Thymus (tissue), 14 donors: Measurements from ENCODE around the gene PXMP4. TPM values are rescaled to one million over a fixed set of nuclear protein-coding genes. Genes with fewer than 3 reads are reported as not detected.

Source experiments
- DNase-seq, 9 donors: peaks; one replicate each; pipeline ENCODE4 v3.0.0-alpha.2; 2013; ENCODE audit warnings: low spot score in 9 of 9, low read depth in 6 of 9, missing footprints in 1 of 9
- H3K27ac ChIP-seq, 2 donors: one replicate each; pipeline ENCODE4 v1.5.1; 2013; ENCODE audit warnings: control low read depth in 1 of 2, low read depth in 1 of 2, low read length in 1 of 2, mild to moderate bottlenecking in 1 of 2, moderate library complexity in 1 of 2
- H3K27me3 ChIP-seq, 2 donors: one replicate each; pipeline ENCODE4 v1.5.1; 2013; ENCODE audit warnings: low read length in 1 of 2; ENCODE audit not compliant: control insufficient read depth in 2 of 2, insufficient read depth in 1 of 2
- H3K36me3 ChIP-seq, 2 donors: one replicate each; pipeline ENCODE4 v1.5.1; 2013; ENCODE audit warnings: low read length in 1 of 2, mild to moderate bottlenecking in 1 of 2, moderate library complexity in 1 of 2; ENCODE audit not compliant: control insufficient read depth in 2 of 2, insufficient read depth in 2 of 2
- H3K4me1 ChIP-seq, 2 donors: one replicate each; pipeline ENCODE4 v1.5.1; 2013; ENCODE audit warnings: low read length in 2 of 2; ENCODE audit not compliant: control insufficient read depth in 2 of 2, insufficient read depth in 2 of 2
- H3K4me3 ChIP-seq, 2 donors: one replicate each; pipeline ENCODE4 v1.5.1; 2013; ENCODE audit warnings: low read length in 2 of 2, control low read depth in 1 of 2, mild to moderate bottlenecking in 1 of 2
- H3K9me3 ChIP-seq, 2 donors: one replicate each; pipeline ENCODE4 v1.5.1; 2013; ENCODE audit warnings: low read length in 1 of 2, mild to moderate bottlenecking in 1 of 2; ENCODE audit not compliant: control insufficient read depth in 2 of 2, insufficient read depth in 1 of 2
- WGBS: extraction: QIAGEN DNeasy Blood & Tissue Kit; methylation state at CpG from one replicate; pipeline ENCODE4 v1.1.7; 2013; 5-methylcytosine and 5-hydroxymethylcytosine counted together
- long read RNA-seq, 10 donors: transcript quantifications; one replicate each; lab custom pipeline, GENCODE V29; 2026
- polyA plus RNA-seq: library from polyadenylated mRNA; stranded (reverse); fragments of 200-250 nt; gene quantifications from one replicate; pipeline ENCODE4 v1.2.3, GENCODE V29; 2013
- total RNA-seq: library from RNA; stranded (reverse); fragments of 120-200 nt; gene quantifications from one replicate; pipeline ENCODE4 v1.2.4, GENCODE V29; 2013
- donor health status: healthy.

Gene PXMP4, protein sequence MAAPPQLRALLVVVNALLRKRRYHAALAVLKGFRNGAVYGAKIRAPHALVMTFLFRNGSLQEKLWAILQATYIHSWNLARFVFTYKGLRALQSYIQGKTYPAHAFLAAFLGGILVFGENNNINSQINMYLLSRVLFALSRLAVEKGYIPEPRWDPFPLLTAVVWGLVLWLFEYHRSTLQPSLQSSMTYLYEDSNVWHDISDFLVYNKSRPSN
- total RNA-seq (3.8 TPM), polyA plus RNA-seq (4.0 TPM)
- long read RNA-seq, donor 1, full-length matches to known transcripts = 1 of 1 reads
- long read RNA-seq, donor 1, partial matches to known transcripts = 0 of 1 reads
- long read RNA-seq, donor 1, other reads (novel, unspliced or antisense) = 0 of 1 reads
- long read RNA-seq, donor 2, full-length matches to known transcripts = 9 of 9 reads
- long read RNA-seq, donor 2, partial matches to known transcripts = 0 of 9 reads
- long read RNA-seq, donor 2, other reads (novel, unspliced or antisense) = 0 of 9 reads
- long read RNA-seq, donor 3, full-length matches to known transcripts = 9 of 9 reads
- long read RNA-seq, donor 3, partial matches to known transcripts = 0 of 9 reads
- long read RNA-seq, donor 3, other reads (novel, unspliced or antisense) = 0 of 9 reads
- long read RNA-seq, donor 4, full-length matches to known transcripts = 3 of 3 reads
- long read RNA-seq, donor 4, partial matches to known transcripts = 0 of 3 reads
- long read RNA-seq, donor 4, other reads (novel, unspliced or antisense) = 0 of 3 reads
- long read RNA-seq, donor 5, full-length matches to known transcripts = 9 of 9 reads
- long read RNA-seq, donor 5, partial matches to known transcripts = 0 of 9 reads
- long read RNA-seq, donor 5, other reads (novel, unspliced or antisense) = 0 of 9 reads
- long read RNA-seq, donor 6, full-length matches to known transcripts = 7 of 7 reads
- long read RNA-seq, donor 6, partial matches to known transcripts = 0 of 7 reads
- long read RNA-seq, donor 6, other reads (novel, unspliced or antisense) = 0 of 7 reads
- long read RNA-seq, donor 7, full-length matches to known transcripts = 3 of 3 reads
- long read RNA-seq, donor 7, partial matches to known transcripts = 0 of 3 reads
- long read RNA-seq, donor 7, other reads (novel, unspliced or antisense) = 0 of 3 reads
- long read RNA-seq, donor 8, full-length matches to known transcripts = 1 of 1 reads
- long read RNA-seq, donor 8, partial matches to known transcripts = 0 of 1 reads
- long read RNA-seq, donor 8, other reads (novel, unspliced or antisense) = 0 of 1 reads
- long read RNA-seq, donor 9, full-length matches to known transcripts = 4 of 4 reads
- long read RNA-seq, donor 9, partial matches to known transcripts = 0 of 4 reads
- long read RNA-seq, donor 9, other reads (novel, unspliced or antisense) = 0 of 4 reads
- long read RNA-seq, donor 10, full-length matches to known transcripts = 6 of 6 reads
- long read RNA-seq, donor 10, partial matches to known transcripts = 0 of 6 reads
- long read RNA-seq, donor 10, other reads (novel, unspliced or antisense) = 0 of 6 reads

DNA sequence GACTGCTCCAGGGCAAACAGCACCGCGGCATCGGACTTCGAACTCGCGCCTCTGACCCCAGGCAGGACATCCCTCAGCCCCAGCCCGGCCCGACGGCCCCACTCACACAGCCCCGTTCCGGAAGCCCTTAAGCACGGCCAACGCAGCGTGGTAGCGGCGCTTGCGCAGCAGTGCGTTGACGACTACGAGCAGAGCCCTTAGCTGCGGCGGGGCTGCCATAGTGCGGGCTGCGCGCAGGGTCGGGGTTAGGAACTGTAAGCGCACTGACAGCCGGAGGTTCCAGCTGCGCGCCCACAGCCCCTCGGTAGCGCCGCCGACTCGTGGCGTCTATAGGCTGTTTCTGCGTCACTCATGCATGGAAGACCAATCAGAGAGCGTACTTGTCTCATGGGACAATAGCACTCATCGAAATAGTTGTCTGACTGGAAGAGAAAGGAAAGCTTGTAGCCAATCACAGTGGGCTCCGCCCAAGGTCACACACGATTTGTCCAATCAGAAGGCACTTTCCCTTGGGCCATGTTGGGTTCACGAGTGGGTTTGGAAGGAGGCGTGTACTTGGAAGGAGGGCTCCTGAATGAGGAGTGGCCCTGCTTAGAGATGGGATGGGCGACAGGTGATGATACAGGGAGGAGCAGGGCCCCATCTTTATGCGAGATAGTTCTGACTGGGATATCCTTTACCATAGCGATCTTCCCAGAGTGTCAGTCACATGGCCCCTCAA, at the start of gene PXMP4:
TSS of gene PXMP4 (minus strand) at position 322 of the 721 bp plus-strand sequence. CDS start at position 219, 103 bp downstream.
- H3K9me3 ChIP-seq = peaks cover 0 to 4% of the 10 kb centered on the region in 2 donors
- H3K27me3 ChIP-seq = no peaks in the 10 kb centered on the region
- peak within 1 kb of the TSS; percentile 65 to 72 for H3K4me3 ChIP-seq
- H3K27ac ChIP-seq = peak within 1 kb of the TSS; percentile 80 to 90
- peak; percentile 83 to 98 (median 93) for DNase-seq
- peaks cover 6 to 10% of the 10 kb centered on the region in 2 donors for H3K4me1 ChIP-seq
- WGBS = 4% methylated on average over 46 of the region's 46 CpGs
- H3K36me3 ChIP-seq = no peaks in the 10 kb centered on the region

DNA sequence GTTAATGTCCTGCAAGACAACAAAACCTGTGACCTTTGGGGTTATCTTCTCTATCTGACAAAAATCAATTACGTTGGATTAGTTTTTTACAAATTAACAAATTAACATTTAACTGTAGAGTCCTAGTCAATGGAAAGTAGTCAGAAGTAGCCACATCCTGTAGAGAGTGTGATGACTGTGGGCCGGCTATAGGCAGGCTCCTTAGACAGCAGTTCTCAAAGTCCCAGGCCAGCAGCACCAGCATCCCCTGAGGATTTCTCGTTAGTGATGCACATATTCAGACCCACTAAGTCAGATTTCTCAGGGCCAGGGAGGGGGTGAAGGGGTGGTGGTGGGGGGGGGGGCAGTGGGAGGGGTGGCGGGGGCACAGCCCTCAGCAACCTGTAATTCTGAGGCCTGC, 48.9 kb upstream of the PXMP4 start:
- Histone ChIP-seq H3K36me3 (peaks cover 8 to 15% of the 10 kb centered on the region in 2 donors), H3K4me1 (no peaks in the 10 kb centered on the region), H3K27ac (no peak overlapping the region), H3K4me3 (no peak overlapping the region), H3K27me3 (no peaks in the 10 kb centered on the region), H3K9me3 (no peaks in the 10 kb centered on the region)
- no peak for DNase-seq
- 98% methylated on average over 4 of the region's 4 CpGs for WGBS

DNA sequence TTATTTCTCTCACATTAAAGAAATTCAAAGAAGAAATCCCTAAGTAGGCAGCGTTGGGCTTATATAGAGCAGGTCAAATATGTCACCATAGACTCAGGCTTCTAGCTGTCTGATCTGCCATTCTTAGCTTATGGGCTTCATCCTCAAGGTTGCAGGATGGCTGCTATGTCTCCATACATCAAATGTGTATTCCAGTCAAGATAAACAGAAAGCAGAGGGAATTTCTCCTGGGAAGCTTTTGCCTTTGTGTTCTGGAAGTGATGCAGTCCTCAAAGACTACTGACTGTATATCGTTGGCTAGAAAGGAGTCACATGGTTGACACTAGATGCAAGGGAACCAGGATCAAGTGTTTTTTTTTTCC, 47.6 kb upstream of the PXMP4 start:
- H3K27ac ChIP-seq = no peak overlapping the region
- peaks cover 8 to 15% of the 10 kb centered on the region in 2 donors for H3K36me3 ChIP-seq
- WGBS = 98% methylated on average over 2 of the region's 2 CpGs
- no peaks in the 10 kb centered on the region for H3K27me3 ChIP-seq
- no peak for DNase-seq
- no peak overlapping the region for H3K4me3 ChIP-seq
- no peaks in the 10 kb centered on the region for H3K4me1 ChIP-seq
- no peaks in the 10 kb centered on the region for H3K9me3 ChIP-seq

DNA sequence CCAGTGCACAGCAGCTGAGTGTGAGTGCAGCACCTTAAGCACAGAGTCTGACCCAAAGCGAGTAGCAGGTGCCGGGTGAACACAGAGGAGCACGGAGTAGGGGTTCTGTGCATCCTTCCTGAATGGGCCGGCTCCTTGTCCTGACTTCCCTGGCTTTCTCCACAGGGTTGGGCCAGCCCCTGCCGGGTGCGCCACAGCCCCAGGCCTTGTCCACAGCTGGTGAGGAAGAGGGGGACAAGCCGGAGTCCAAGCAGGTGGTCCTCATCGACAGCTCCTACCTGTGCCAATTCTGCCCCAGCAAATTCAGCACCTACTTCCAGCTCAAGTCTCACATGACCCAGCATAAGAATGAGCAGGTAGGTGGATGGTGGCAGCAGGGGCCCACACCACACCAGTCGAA, 46.6 kb upstream of the PXMP4 start:
- Histone ChIP-seq H3K4me3 (no peak overlapping the region), H3K27ac (no peak overlapping the region), H3K4me1 (no peaks in the 10 kb centered on the region), H3K9me3 (no peaks in the 10 kb centered on the region), H3K36me3 (peaks cover 8 to 20% of the 10 kb centered on the region in 2 donors), H3K27me3 (no peaks in the 10 kb centered on the region)
- DNase-seq = no peak
- WGBS = 99% methylated on average over 9 of the region's 9 CpGs

DNA sequence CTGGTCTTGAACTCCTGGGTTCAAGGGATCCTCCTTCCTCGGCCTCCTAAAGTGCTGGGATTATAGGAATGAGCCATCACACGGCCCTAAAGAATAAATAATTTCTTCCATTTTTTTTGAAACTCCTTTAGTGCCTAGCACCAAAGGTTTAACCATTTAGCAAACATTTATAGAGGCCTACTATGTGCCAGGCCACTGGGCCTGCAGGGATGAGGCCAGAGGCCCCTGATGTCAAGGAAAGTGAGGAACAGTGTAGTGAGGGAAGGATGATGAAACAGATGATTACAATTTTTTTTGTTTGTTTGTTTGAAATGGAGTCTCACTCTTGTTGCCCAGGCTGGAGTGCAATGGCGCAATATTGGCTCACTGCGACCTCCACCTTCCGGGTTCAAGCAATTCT, 45.5 kb upstream of the PXMP4 start:
- no peaks in the 10 kb centered on the region for H3K9me3 ChIP-seq
- no peaks in the 10 kb centered on the region for H3K4me1 ChIP-seq
- no peak overlapping the region for H3K27ac ChIP-seq
- H3K27me3 ChIP-seq = no peaks in the 10 kb centered on the region
- peaks cover 8 to 24% of the 10 kb centered on the region in 2 donors for H3K36me3 ChIP-seq
- DNase-seq = no peak
- WGBS = 97% methylated on average over 5 of the region's 5 CpGs
- H3K4me3 ChIP-seq = no peak overlapping the region

DNA sequence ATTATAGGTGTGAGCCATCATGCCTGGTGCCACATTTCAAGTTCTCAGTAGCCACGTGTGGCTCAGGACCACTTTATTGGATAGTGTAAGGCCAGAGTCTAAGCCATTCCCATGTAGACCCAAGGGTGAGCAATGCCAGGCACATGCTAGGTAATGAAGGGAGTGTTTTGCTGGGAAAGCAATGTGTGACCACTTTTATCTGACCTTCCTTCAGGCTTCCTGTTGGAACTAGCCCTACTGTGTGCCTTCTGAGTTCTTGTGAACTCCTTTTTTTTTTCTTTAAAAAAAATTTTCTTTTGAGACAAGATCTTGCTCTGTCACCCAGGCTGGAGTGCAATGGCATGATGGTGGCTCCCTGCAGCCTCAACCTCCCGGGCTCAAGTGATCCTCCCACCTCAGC, 45.0 kb upstream of the PXMP4 start:
- Histone ChIP-seq H3K27ac (no peak overlapping the region), H3K4me1 (no peaks in the 10 kb centered on the region), H3K27me3 (no peaks in the 10 kb centered on the region), H3K4me3 (no peak overlapping the region), H3K36me3 (peaks cover 8 to 22% of the 10 kb centered on the region in 2 donors), H3K9me3 (no peaks in the 10 kb centered on the region)
- WGBS = 97% methylated on average over 2 of the region's 2 CpGs
- no peak for DNase-seq

DNA sequence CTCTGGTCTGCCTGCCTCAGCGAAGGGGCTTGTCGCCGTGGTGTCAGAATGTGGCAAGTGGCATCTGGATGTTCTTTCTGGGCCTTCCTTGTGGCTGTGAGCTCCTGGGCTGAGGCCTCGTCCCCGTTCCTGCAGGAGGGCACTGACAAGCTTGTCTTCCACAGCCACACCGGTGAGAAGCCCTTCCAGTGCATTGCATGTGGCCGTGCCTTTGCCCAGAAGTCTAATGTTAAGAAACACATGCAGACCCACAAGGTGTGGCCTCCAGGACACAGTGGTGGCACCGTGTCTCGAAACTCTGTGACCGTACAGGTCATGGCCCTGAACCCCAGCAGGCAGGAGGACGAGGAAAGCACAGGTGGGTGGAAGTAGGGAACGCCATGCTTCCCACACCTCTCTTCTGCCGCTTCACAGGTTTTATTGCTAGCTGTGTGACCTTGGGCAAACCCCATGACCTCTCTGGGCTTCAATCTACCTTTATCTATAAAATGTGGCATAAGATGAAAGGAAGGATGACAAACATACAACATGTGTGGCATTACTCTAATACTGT, 41.7 kb upstream of the PXMP4 start:
- no peak for DNase-seq
- Histone ChIP-seq H3K36me3 (peaks cover 8 to 22% of the 10 kb centered on the region in 2 donors), H3K27ac (no peak overlapping the region), H3K4me3 (no peak overlapping the region), H3K27me3 (no peaks in the 10 kb centered on the region), H3K9me3 (peaks cover 0 to 6% of the 10 kb centered on the region in 2 donors), H3K4me1 (no peaks in the 10 kb centered on the region)
- 98% methylated on average over 13 of the region's 13 CpGs for WGBS

DNA sequence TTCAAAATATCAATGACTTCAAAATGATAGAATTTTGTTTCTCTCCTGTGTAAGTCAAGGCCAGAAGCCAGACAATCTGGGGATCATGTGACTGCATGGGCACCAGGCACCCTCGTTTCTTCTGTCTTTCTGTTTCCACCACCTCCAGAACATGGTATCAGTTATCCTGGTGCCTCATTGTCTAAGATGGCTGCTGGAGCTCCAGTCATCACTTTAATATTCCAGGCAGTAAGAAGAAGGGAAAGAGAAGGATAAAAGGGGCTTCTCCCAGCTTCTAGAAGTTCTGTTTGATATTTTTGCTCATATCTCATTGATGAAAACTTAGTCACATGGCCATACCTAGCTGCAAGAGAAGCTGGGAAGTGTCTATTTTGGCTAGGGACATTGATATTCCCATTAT, 37.3 kb upstream of the PXMP4 start:
- Histone ChIP-seq H3K27ac (no peak overlapping the region), H3K4me3 (no peak overlapping the region), H3K4me1 (peaks cover 4 to 13% of the 10 kb centered on the region in 2 donors), H3K36me3 (peaks cover 21 to 26% of the 10 kb centered on the region in 2 donors), H3K27me3 (no peaks in the 10 kb centered on the region), H3K9me3 (peaks cover 0 to 6% of the 10 kb centered on the region in 2 donors)
- WGBS = 94% methylated on average over 1 of the region's 1 CpG
- no peak for DNase-seq
